ENCODE results near the gene PCDHGC4.

PCDHGC4 gene

GRCh38 chr5:141484641-141485311 is at the start of gene PCDHGC4:
PCDHGC4 (plus strand) TSS chr5:141485030; CDS start chr5:141485174, 144 bp downstream.
- DNase-seq (ENCODE audit: low read depth) = no peak

GRCh38 chr5:141437221-141437620 is 47.6 kb upstream of the PCDHGC4 start:
- no peak for DNase-seq (ENCODE audit: low read depth)

GRCh38 chr5:141439411-141440141 is 45.3 kb upstream of the PCDHGC4 start:
- DNase-seq (ENCODE audit: low read depth) = peak; percentile 12

- DNase-seq (ENCODE audit: low read depth) = no peak
These were observed 44.5 kb upstream of the PCDHGC4 start for GRCh38 chr5:141440341-141440740.

GRCh38 chr5:141441571-141442170 is 43.2 kb upstream of the PCDHGC4 start:
- DNase-seq (ENCODE audit: low read depth) = no peak

- peak; percentile 41 for DNase-seq (ENCODE audit: low read depth)
These were observed 19.5 kb upstream of the PCDHGC4 start for GRCh38 chr5:141465351-141465750.

GRCh38 chr5:141475625-141476131 is 9.2 kb upstream of the PCDHGC4 start, which contains the start of gene PCDHGC3:
PCDHGC3 (plus strand) TSS chr5:141475966; CDS start chr5:141476117, 151 bp downstream.
- peak; percentile 79 for DNase-seq (ENCODE audit: low read depth)

- peak; percentile 50 for DNase-seq (ENCODE audit: low read depth)
These were observed 8.5 kb upstream of the PCDHGC4 start for GRCh38 chr5:141476132-141476911.

- no peak for DNase-seq (ENCODE audit: low read depth)
These were observed 7.7 kb upstream of the PCDHGC4 start for GRCh38 chr5:141477044-141477575.

- DNase-seq (ENCODE audit: low read depth) = no peak
These were observed 7.0 kb upstream of the PCDHGC4 start for GRCh38 chr5:141477815-141478214.

- no peak for DNase-seq (ENCODE audit: low read depth)
These were observed 6.4 kb upstream of the PCDHGC4 start for GRCh38 chr5:141478321-141478945.

GRCh38 chr5:141479776-141480175 is 5.1 kb upstream of the PCDHGC4 start:
- no peak for DNase-seq (ENCODE audit: low read depth)

GRCh38 chr5:141483902-141484301 is 928 bp upstream of the PCDHGC4 start:
- no peak for DNase-seq (ENCODE audit: low read depth)

- no peak for DNase-seq (ENCODE audit: low read depth)
These were observed 555 bp upstream of the PCDHGC4 start for GRCh38 chr5:141484310-141484640.

GRCh38 chr5:141485321-141486055 is 658 bp downstream of the PCDHGC4 start:
- no peak for DNase-seq (ENCODE audit: low read depth)

- no peak for DNase-seq (ENCODE audit: low read depth)
These were observed 1.3 kb downstream of the PCDHGC4 start for GRCh38 chr5:141486091-141486490.

- DNase-seq (ENCODE audit: low read depth) = no peak
These were observed 2.3 kb downstream of the PCDHGC4 start for GRCh38 chr5:141487131-141487530.

GRCh38 chr5:141488591-141489561 is 4.0 kb downstream of the PCDHGC4 start, which contains the start of gene PCDHGC5:
PCDHGC5 (plus strand) TSS chr5:141489081; CDS start chr5:141489241, 160 bp downstream.
- DNase-seq (ENCODE audit: low read depth) = no peak

GRCh38 chr5:141489841-141490240 is 5.0 kb downstream of the PCDHGC4 start:
- no peak for DNase-seq (ENCODE audit: low read depth)

Measured in GM04503 (cell line).